Naive thymus-derived CD4-positive, alpha-beta T cell (primary cell): Measurements from ENCODE around the gene TPRX1. TPM values are rescaled to one million over a fixed set of nuclear protein-coding genes. Genes with fewer than 3 reads are reported as not detected.

ENCODE experiments used
- ATAC-seq: fragments of 150-1000 bp; cut with Tn5 transposase; 2 replicates; pipeline ENCODE4 v1.10.0; 2021; ENCODE audit warnings: mild to moderate bottlenecking, moderate library complexity
- CTCF ChIA-PET: fragments of 350-600 bp; sonication (Branson Sonifier 250); formaldehyde crosslinking; loops from one replicate; lab custom pipeline; 2021; ENCODE audit warnings: antibody characterized with exemption; lab: Charles Lee
- POLR2A ChIA-PET: fragments of 350-600 bp; sonication (Branson Sonifier 250); formaldehyde crosslinking; loops from one replicate; lab custom pipeline; 2021; ENCODE audit warnings: antibody characterized with exemption, inconsistent platforms; lab: Charles Lee
- DNase-seq, 9 donors: peaks; one replicate each; pipeline versions ENCODE4 v3.0.0 to v3.0.0-alpha.2; 2020 to 2022; ENCODE audit warnings: mixed read lengths in 1 of 9
- H3K27ac ChIP-seq: one replicate; pipeline ENCODE4 v1.7.0; 2013; ENCODE audit warnings: mild to moderate bottlenecking, low read depth, low read length, moderate library complexity
- H3K27me3 ChIP-seq, 2 donors: one replicate each; pipeline ENCODE4 v1.7.0; 2013; ENCODE audit warnings: low read length in 2 of 2, mild to moderate bottlenecking in 2 of 2, moderate library complexity in 2 of 2; ENCODE audit not compliant: control insufficient read depth in 2 of 2, insufficient read depth in 2 of 2
- H3K36me3 ChIP-seq, 3 experiments: 1 replicate in 2 of 3; 2 replicates in 1 of 3; pipeline ENCODE4 v1.7.0; 2013; ENCODE audit warnings: low read length in 3 of 3, mild to moderate bottlenecking in 3 of 3, moderate library complexity in 1 of 3; ENCODE audit not compliant: insufficient read depth in 3 of 3, control insufficient read depth in 2 of 3
- H3K4me1 ChIP-seq, 2 donors: one replicate each; pipeline ENCODE4 v1.7.0; 2013; ENCODE audit warnings: low read length in 2 of 2, mild to moderate bottlenecking in 2 of 2, moderate library complexity in 1 of 2; ENCODE audit not compliant: control insufficient read depth in 2 of 2, insufficient read depth in 2 of 2
- H3K4me3 ChIP-seq: 2 replicates; pipeline ENCODE4 v1.7.0; 2013; ENCODE audit warnings: mild to moderate bottlenecking, low read length
- H3K9me3 ChIP-seq, 3 experiments: 1 replicate in 2 of 3; 2 replicates in 1 of 3; pipeline ENCODE4 v1.7.0; 2013; ENCODE audit warnings: low read length in 3 of 3; ENCODE audit not compliant: control insufficient read depth in 2 of 3
- H3K27ac Mint-ChIP-seq, 9 donors: one replicate each; pipeline ENCODE4 v1.8.0; 2020 to 2022; ENCODE audit warnings: mixed read lengths in 9 of 9, mild to moderate bottlenecking in 8 of 9, moderate library complexity in 5 of 9, inconsistent platforms in 2 of 9
- H3K27me3 Mint-ChIP-seq, 5 donors: one replicate each; pipeline ENCODE4 v1.8.0; 2021 to 2022; ENCODE audit warnings: mixed read lengths in 5 of 5, mild to moderate bottlenecking in 1 of 5
- H3K36me3 Mint-ChIP-seq, 5 donors: one replicate each; pipeline ENCODE4 v1.8.0; 2020 to 2022; ENCODE audit warnings: mixed read lengths in 5 of 5, mild to moderate bottlenecking in 3 of 5, inconsistent platforms in 1 of 5
- H3K4me1 Mint-ChIP-seq, 7 donors: one replicate each; pipeline ENCODE4 v1.8.0; 2020 to 2022; ENCODE audit warnings: mixed read lengths in 7 of 7, mild to moderate bottlenecking in 3 of 7, inconsistent platforms in 1 of 7
- H3K4me3 Mint-ChIP-seq, 10 donors: one replicate each; pipeline ENCODE4 v1.8.0; 2020 to 2022; ENCODE audit warnings: mild to moderate bottlenecking in 10 of 10, mixed read lengths in 10 of 10, moderate library complexity in 6 of 10, inconsistent platforms in 2 of 10
- H3K9me3 Mint-ChIP-seq, 11 donors: one replicate each; pipeline ENCODE4 v1.8.0; 2020 to 2022; ENCODE audit warnings: mixed read lengths in 11 of 11, mild to moderate bottlenecking in 4 of 11, inconsistent platforms in 1 of 11, moderate library complexity in 1 of 11
- intact Hi-C, 2 donors: fragments of 100-400 bp; cut with micrococcal nuclease; formaldehyde crosslinking; loops; one replicate each; pipeline ENCODE4 v1.15.1; 2023
- polyA plus RNA-seq, 2 donors: library from polyadenylated mRNA; unstranded; fragments of 300-500 nt; fragmentation: Illumina TruSeq; gene quantifications; one replicate each; pipeline ENCODE4 v1.2.3, GENCODE V29; 2021
- total RNA-seq, 6 experiments: library from RNA in 5 of 6; stranded (reverse) in 5 of 6; gene quantifications; 1 replicate in 5 of 6; 2 replicates in 1 of 6; pipeline ENCODE4 v1.2.3 and lab custom pipeline; 2021 to 2026

TPRX1 gene
- total and polyA plus RNA-seq, 7 experiments from 2014 or later: not detected

DNA sequence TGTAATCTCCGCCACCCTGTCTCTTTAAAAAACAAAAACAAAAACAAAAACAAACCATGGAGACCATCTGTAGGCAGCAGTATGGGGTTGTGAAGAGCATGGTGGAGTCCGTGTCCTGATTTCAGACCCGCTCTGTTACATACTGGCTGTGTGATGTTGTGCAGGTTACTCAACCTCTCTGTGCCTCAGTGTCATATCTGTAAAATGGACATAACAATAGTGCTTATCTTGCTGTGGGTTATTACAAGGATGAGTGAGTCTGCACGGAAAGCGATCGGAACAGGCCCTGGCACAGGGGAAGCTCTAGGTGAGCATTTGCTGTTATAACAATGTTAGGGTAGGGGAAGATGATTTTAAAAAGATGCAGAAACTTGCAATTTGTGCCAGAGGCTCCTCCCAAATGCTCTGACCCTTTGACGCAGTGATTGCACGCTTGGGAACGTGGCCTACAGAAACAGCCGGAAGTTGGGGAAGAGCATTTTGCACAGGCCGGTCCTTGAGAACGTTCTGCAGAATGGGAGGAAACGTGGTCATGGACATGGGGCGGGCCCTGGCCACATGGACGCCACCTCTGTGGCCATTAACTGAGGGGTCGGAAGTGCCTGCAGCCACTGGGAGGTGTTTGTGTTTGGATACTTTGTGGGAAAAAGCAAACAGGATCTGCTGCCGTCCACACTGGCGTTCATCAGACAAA, 41.6 kb downstream of the TPRX1 start:
- Histone ChIP-seq H3K27ac (no peak overlapping the region), H3K36me3 (peaks cover 0 to 10% (median 4%) of the 10 kb centered on the region in 3 experiments), H3K4me1 (no peaks in the 10 kb centered on the region), H3K9me3 (no peaks in the 10 kb centered on the region), H3K4me3 (no peak overlapping the region), H3K27me3 (no peaks in the 10 kb centered on the region)
- intact Hi-C loops: no loop called here
- no peaks in the 10 kb centered on the region for H3K27me3 Mint-ChIP-seq
- ATAC-seq: no peak
- no peak for DNase-seq
- POLR2A ChIA-PET: no interaction called here
- H3K27ac Mint-ChIP-seq: peak overlapping the region in 1 of 9 donors; percentile 0
- CTCF ChIA-PET: no interaction called here
- peaks cover 0 to 13% (median 9%) of the 10 kb centered on the region in 5 donors for H3K36me3 Mint-ChIP-seq
- H3K9me3 Mint-ChIP-seq: peaks cover 0 to 2% (median 0%) of the 10 kb centered on the region in 11 donors
- no peak overlapping the region for H3K4me3 Mint-ChIP-seq
- H3K4me1 Mint-ChIP-seq: no peaks in the 10 kb centered on the region

DNA sequence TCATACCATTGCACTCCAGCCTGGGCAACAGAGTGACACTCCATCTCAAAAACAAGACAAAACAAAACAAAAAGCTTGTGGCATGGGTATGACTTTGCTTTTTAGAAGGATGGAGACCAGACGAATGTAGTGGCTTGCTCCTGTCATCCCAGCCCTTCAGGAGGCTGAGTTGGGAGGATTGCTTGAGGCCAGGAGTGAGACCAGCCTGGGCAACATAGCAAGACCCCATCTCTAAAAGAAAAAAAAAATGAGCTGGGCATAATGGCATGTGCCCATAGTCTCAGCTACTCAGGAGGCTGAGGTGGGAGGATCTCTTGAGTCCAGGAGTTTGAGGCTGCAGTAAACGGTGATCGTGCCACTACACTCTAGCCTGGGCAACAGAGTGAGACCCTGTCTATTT, 42.2 kb downstream of the TPRX1 start:
- no peaks in the 10 kb centered on the region for H3K4me1 Mint-ChIP-seq
- Histone ChIP-seq H3K27me3 (no peaks in the 10 kb centered on the region), H3K36me3 (peaks cover 0 to 16% (median 9%) of the 10 kb centered on the region in 3 experiments), H3K4me1 (no peaks in the 10 kb centered on the region), H3K27ac (no peak overlapping the region), H3K9me3 (no peaks in the 10 kb centered on the region), H3K4me3 (no peak overlapping the region)
- ATAC-seq (no peak), DNase-seq (no peak)
- no peak overlapping the region for H3K4me3 Mint-ChIP-seq
- CTCF ChIA-PET: no interaction called here
- intact Hi-C loops: no loop called here
- H3K27me3 Mint-ChIP-seq: no peaks in the 10 kb centered on the region
- peaks cover 0 to 5% (median 0%) of the 10 kb centered on the region in 11 donors for H3K9me3 Mint-ChIP-seq
- POLR2A ChIA-PET: no interaction called here
- peak overlapping the region in 3 of 9 donors; percentile 0 to 47 (median 14) for H3K27ac Mint-ChIP-seq
- H3K36me3 Mint-ChIP-seq: peaks cover 0 to 19% (median 10%) of the 10 kb centered on the region in 5 donors

DNA sequence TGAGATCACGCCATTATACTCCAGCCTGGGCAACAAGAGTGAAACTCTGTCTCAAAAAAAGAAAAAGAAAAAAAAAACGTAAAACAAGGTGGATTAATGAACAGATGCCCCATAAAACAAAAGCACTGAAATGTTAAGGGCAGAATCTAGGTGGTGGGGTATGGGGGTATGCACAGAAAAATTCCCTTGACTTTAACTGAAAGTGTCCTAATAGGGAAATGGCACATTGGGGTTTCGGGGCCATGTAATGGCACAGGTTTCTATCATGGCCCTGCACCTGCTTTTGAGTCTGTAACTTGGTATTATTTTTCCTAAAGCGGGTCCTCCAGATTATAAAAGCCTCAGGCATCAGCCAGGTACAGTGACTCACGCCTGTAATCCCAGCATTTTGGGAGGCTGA, 42.8 kb downstream of the TPRX1 start:
- no peaks in the 10 kb centered on the region for H3K27me3 ChIP-seq
- no peaks in the 10 kb centered on the region for H3K4me1 ChIP-seq
- no peak overlapping the region for H3K4me3 ChIP-seq
- H3K36me3 ChIP-seq: peaks cover 0 to 22% (median 14%) of the 10 kb centered on the region in 3 experiments
- no peaks in the 10 kb centered on the region for H3K9me3 ChIP-seq
- DNase-seq (no peak), ATAC-seq (no peak)
- Mint-ChIP-seq H3K27ac (peak overlapping the region in 1 of 9 donors; percentile 43), H3K9me3 (peaks cover 0 to 5% (median 0%) of the 10 kb centered on the region in 11 donors), H3K4me1 (no peaks in the 10 kb centered on the region), H3K36me3 (peaks cover 0 to 22% (median 13%) of the 10 kb centered on the region in 5 donors), H3K27me3 (no peaks in the 10 kb centered on the region), H3K4me3 (no peak overlapping the region)
- CTCF ChIA-PET: no interaction called here
- no peak overlapping the region for H3K27ac ChIP-seq
- intact Hi-C loops: no loop called here
- POLR2A ChIA-PET: no interaction called here

DNA sequence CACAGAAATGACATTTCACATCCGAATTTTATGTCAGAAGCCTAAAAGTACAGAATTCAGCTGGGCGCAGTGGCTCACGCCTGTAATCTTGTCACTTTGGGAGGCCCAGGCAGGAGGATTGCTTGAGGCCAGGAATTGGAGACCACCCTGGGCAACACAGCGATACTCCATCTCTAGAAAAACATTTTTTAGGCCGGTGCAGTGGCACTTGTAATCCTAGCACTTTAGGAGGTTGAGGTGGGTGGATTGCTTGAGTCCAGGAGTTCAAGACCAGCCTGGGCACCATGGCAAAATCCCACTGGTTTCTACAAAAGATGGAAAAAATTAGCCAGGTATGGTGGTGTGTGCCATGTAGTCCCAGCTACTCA, 43.7 kb downstream of the TPRX1 start:
- ChIA-PET CTCF (no interaction called here), POLR2A (no interaction called here)
- H3K9me3 Mint-ChIP-seq: peaks cover 0 to 5% (median 0%) of the 10 kb centered on the region in 11 donors
- H3K4me1 Mint-ChIP-seq: no peaks in the 10 kb centered on the region
- H3K27ac Mint-ChIP-seq: no peak overlapping the region
- DNase-seq (no peak), ATAC-seq (no peak)
- no peaks in the 10 kb centered on the region for H3K27me3 ChIP-seq
- no peak overlapping the region for H3K4me3 Mint-ChIP-seq
- intact Hi-C loops: no loop called here
- H3K4me1 ChIP-seq: no peaks in the 10 kb centered on the region
- no peaks in the 10 kb centered on the region for H3K9me3 ChIP-seq
- no peaks in the 10 kb centered on the region for H3K27me3 Mint-ChIP-seq
- no peak overlapping the region for H3K27ac ChIP-seq
- no peak overlapping the region for H3K4me3 ChIP-seq
- peaks cover 0 to 32% (median 16%) of the 10 kb centered on the region in 3 experiments for H3K36me3 ChIP-seq
- H3K36me3 Mint-ChIP-seq: peaks cover 0 to 22% (median 13%) of the 10 kb centered on the region in 5 donors

DNA sequence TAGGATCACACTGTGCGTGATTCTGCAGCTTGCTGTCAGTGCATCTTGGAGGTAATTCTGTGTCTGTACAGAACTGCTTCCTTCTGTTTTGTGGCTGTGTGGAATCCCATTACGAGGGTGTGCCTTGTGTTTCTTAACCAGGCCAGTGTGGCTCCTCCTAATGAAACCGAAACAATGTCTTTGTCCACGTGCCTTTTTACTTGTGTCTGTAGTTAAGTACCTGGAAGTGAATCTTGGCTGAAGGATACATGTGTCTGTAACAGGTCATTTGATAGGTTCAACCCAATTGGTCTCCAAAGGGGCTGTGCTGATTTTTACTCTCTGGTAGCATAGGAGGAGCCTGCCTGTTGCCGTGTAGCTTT, 45.9 kb downstream of the TPRX1 start:
- peaks cover 0 to 7% (median 0%) of the 10 kb centered on the region in 11 donors for H3K9me3 Mint-ChIP-seq
- H3K9me3 ChIP-seq: no peaks in the 10 kb centered on the region
- DNase-seq (no peak), ATAC-seq (no peak)
- peaks cover 0 to 6% (median 2%) of the 10 kb centered on the region in 7 donors for H3K4me1 Mint-ChIP-seq
- ChIA-PET CTCF (no interaction called here), POLR2A (interaction anchor here (1.1 kb wide), 1 partner anchor 8 kb away, joined by 4 read pairs; no protein-coding TSS in a partner anchor)
- H3K4me1 ChIP-seq: no peaks in the 10 kb centered on the region
- H3K27ac ChIP-seq: no peak overlapping the region
- intact Hi-C loops: no loop called here
- H3K36me3 ChIP-seq: peaks cover 0 to 54% (median 29%) of the 10 kb centered on the region in 3 experiments
- no peaks in the 10 kb centered on the region for H3K27me3 ChIP-seq
- peak overlapping the region in 2 of 9 donors; percentile 38 to 45 for H3K27ac Mint-ChIP-seq
- no peak overlapping the region for H3K4me3 ChIP-seq
- H3K36me3 Mint-ChIP-seq: peaks cover 2 to 30% (median 16%) of the 10 kb centered on the region in 5 donors
- no peak overlapping the region for H3K4me3 Mint-ChIP-seq
- H3K27me3 Mint-ChIP-seq: no peaks in the 10 kb centered on the region

DNA sequence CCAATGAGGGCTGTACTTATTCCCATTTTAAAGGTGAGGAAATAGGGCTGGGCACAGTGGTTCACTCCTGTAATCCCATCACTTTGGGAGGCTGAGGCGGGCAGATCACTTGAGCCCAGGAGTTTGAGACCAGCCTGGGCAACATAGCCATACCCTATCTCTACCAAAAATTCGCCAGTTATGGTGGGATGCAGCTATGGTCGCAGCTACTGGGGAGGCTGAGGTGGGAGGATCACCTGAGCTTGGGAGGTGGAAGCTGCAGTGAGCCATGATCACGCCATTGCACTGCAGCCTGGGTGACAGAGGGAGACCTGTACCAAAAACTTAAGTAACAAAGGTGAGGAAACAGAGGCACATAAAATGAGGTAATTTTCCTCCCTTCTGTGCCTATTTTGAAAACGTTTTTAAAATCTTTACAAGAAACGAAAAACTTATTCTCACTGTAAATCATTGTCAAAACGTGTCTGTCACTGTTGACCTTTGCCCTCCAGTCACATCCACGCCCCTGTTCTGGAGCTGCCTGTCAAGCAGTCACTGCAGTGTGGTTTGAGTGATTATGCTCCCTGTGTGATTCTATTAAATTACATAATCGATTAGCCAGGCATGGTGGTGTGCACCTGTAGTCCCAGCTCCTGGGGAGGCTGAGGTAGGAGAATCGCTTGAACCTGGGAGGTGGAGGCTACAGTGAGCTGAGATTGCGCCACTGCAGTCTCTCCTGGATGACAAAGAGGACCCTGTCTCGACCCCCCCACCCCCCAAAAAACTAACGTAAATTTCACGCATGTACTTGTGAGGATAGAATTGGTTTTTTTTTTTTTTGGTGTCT, 46.5 kb downstream of the TPRX1 start:
- peaks cover 0 to 60% (median 32%) of the 10 kb centered on the region in 3 experiments for H3K36me3 ChIP-seq
- peaks cover 0 to 11% (median 6%) of the 10 kb centered on the region in 7 donors for H3K4me1 Mint-ChIP-seq
- H3K27ac Mint-ChIP-seq: peak overlapping the region in 1 of 9 donors; percentile 38
- H3K4me1 ChIP-seq: no peaks in the 10 kb centered on the region
- H3K27ac ChIP-seq: no peak overlapping the region
- H3K27me3 Mint-ChIP-seq: no peaks in the 10 kb centered on the region
- H3K4me3 Mint-ChIP-seq: no peak overlapping the region
- ChIA-PET POLR2A (interaction anchor here (0.6 to 2.7 kb wide), 2 partner anchors 12 to 224 kb away, joined by 6 to 8 read pairs; partner anchors contain the start of gene NOP53), CTCF (interaction anchor here (0.6 kb wide), 1 partner anchor 50 kb away, joined by 3 read pairs; no protein-coding TSS in a partner anchor)
- ATAC-seq: no peak
- intact Hi-C loops: no loop called here
- H3K36me3 Mint-ChIP-seq: peaks cover 7 to 36% (median 20%) of the 10 kb centered on the region in 5 donors
- no peak for DNase-seq
- H3K27me3 ChIP-seq: no peaks in the 10 kb centered on the region
- no peaks in the 10 kb centered on the region for H3K9me3 ChIP-seq
- H3K4me3 ChIP-seq: no peak overlapping the region
- peaks cover 0 to 7% (median 0%) of the 10 kb centered on the region in 11 donors for H3K9me3 Mint-ChIP-seq
